ENCODE measurements around the gene MZF1. TPM values are rescaled to one million over a fixed set of nuclear protein-coding genes. Genes with fewer than 3 reads are reported as not detected.

The MZF1 gene
- total RNA-seq, 1 experiment from 2014 or later, result 18.0 TPM

GRCh38 chr19:58518256-58519086 is 54.7 kb downstream of the MZF1 start:
- ChIA-PET POLR2A (ENCODE audit: unreplicated experiment) (interaction anchor here (0.6 to 1.7 kb wide), 3 partner anchors 9 to 41 kb away, joined by 3 to 6 read pairs (median 4); partner anchors contain the start of gene TRIM28), CTCF (interaction anchor here (0.9 to 1.4 kb wide), 5 partner anchors 14 to 156 kb away, joined by 3 to 5 read pairs (median 3); partner anchors contain the start of genes CHMP2A, ZNF324B and ZNF497)
- H3K4me3 ChIP-seq (ENCODE audit: low read length), result peak overlapping the region; percentile 89
- DNase-seq (peak; percentile 4), ATAC-seq (no peak)
- peaks cover 44% of the 10 kb centered on the region for H3K79me2 ChIP-seq (ENCODE audit: low read length)
- peaks cover 17% of the 10 kb centered on the region for H3K36me3 ChIP-seq (ENCODE audit: low read depth, low read length)
- no peaks in the 10 kb centered on the region for H3F3A ChIP-seq (ENCODE audit: low read length, unreplicated experiment)
- H4K20me1 ChIP-seq (ENCODE audit: low read length), result no peaks in the 10 kb centered on the region
- no peaks in the 10 kb centered on the region for H3K9me2 ChIP-seq (replicated peaks; ENCODE audit: low read length)
- no peaks in the 10 kb centered on the region for H3K27me3 ChIP-seq (ENCODE audit: low read length)
- intact Hi-C loops (cut with micrococcal nuclease), result loop anchor here (1.0 to 2.0 kb wide), 2 partner anchors 19 to 56 kb away; no protein-coding TSS in a partner anchor
- no TSS peak for BruUV-seq (replicated peaks)
- peak overlapping the region; percentile 85 for H2AFZ ChIP-seq (ENCODE audit: low read length)
- H3K9ac ChIP-seq (ENCODE audit: low read length), result peak overlapping the region; percentile 94
- peak overlapping the region; percentile 65 for H3K27ac ChIP-seq (ENCODE audit: low read length)
- H3K9me3 ChIP-seq (ENCODE audit: low read length), result no peaks in the 10 kb centered on the region
- peak overlapping the region; percentile 95 for H3K4me2 ChIP-seq (ENCODE audit: low read length)
- peaks cover 16% of the 10 kb centered on the region for H3K4me1 ChIP-seq (ENCODE audit: insufficient read depth, low read length)
- no peak for TF ChIP-seq EZH2phosphoT487 (IDR thresholded peaks at IDR 0.05; ENCODE audit: borderline replicate concordance, low read length)
- peak; percentile 53; the same call in 1 of the 2 replicates for TF ChIP-seq CTCF (conservative IDR thresholded peaks at IDR 0.05; ENCODE audit: low read depth, low read length)
- TF ChIP-seq EZH2 (IDR thresholded peaks at IDR 0.05; ENCODE audit: low read length, unreplicated experiment), result no peak

GRCh38 chr19:58516964-58517833 is 55.9 kb downstream of the MZF1 start:
- no peak overlapping the region for H3K4me3 ChIP-seq (ENCODE audit: low read length)
- peaks cover 17% of the 10 kb centered on the region for H3K36me3 ChIP-seq (ENCODE audit: low read depth, low read length)
- BruUV-seq (replicated peaks), result no TSS peak
- no peaks in the 10 kb centered on the region for H4K20me1 ChIP-seq (ENCODE audit: low read length)
- DNase-seq, result no peak
- no peak overlapping the region for H3K4me2 ChIP-seq (ENCODE audit: low read length)
- peaks cover 44% of the 10 kb centered on the region for H3K79me2 ChIP-seq (ENCODE audit: low read length)
- no peak overlapping the region for H3K9ac ChIP-seq (ENCODE audit: low read length)
- CTCF ChIA-PET, result no interaction called here
- no peaks in the 10 kb centered on the region for H3K9me2 ChIP-seq (replicated peaks; ENCODE audit: low read length)
- H2AFZ ChIP-seq (ENCODE audit: low read length), result no peak overlapping the region
- H3K9me3 ChIP-seq (ENCODE audit: low read length), result no peaks in the 10 kb centered on the region
- peak; percentile 40 for TF ChIP-seq CTCF (conservative IDR thresholded peaks at IDR 0.05; ENCODE audit: low read depth, low read length)
- no peak for TF ChIP-seq EZH2 (IDR thresholded peaks at IDR 0.05; ENCODE audit: low read length, unreplicated experiment)
- no peak for TF ChIP-seq EZH2phosphoT487 (IDR thresholded peaks at IDR 0.05; ENCODE audit: borderline replicate concordance, low read length)
- no peak overlapping the region for H3K27ac ChIP-seq (ENCODE audit: low read length)
- peaks cover 16% of the 10 kb centered on the region for H3K4me1 ChIP-seq (ENCODE audit: insufficient read depth, low read length)
- H3K27me3 ChIP-seq (ENCODE audit: low read length), result no peaks in the 10 kb centered on the region
- intact Hi-C loops (cut with micrococcal nuclease), result no loop called here
- POLR2A ChIA-PET (ENCODE audit: unreplicated experiment), result no interaction called here
- no peaks in the 10 kb centered on the region for H3F3A ChIP-seq (ENCODE audit: low read length, unreplicated experiment)
- ATAC-seq, result no peak
